Measurements from ENCODE around the gene PAX2. TPM values are rescaled to one million over a fixed set of nuclear protein-coding genes. Genes with fewer than 3 reads are reported as not detected.

PAX2 gene
- total RNA-seq, 1 donor from 2014 or later = not detected

- H3K9me3 ChIP-seq (ENCODE audit: control insufficient read depth in 3 of 3, low read length in 3 of 3) = no peaks in the 10 kb centered on the region
- H3K4me1 ChIP-seq (ENCODE audit: control insufficient read depth in 3 of 3, insufficient read depth in 3 of 3, low read length in 3 of 3) = peaks cover 9 to 25% (median 13%) of the 10 kb centered on the region in 3 donors
- peaks cover 94% of the 10 kb centered on the region in 3 donors for H3K27me3 ChIP-seq (ENCODE audit: control insufficient read depth in 3 of 3, insufficient read depth in 3 of 3, low read length in 3 of 3)
- no peak overlapping the region for H3K9ac ChIP-seq (ENCODE audit: low read depth in 1 of 3, low read length in 3 of 3)
- H3K36me3 ChIP-seq (ENCODE audit: control insufficient read depth in 3 of 3, insufficient read depth in 3 of 3, low read length in 3 of 3) = no peaks in the 10 kb centered on the region
- no peak overlapping the region for H3K27ac ChIP-seq (ENCODE audit: low read depth, low read length)
- no peak overlapping the region for H3K4me3 ChIP-seq (ENCODE audit: low read length in 3 of 3)
These were observed 13.2 kb upstream of the PAX2 start for GRCh38 chr10:100732241-100732596.

DNA sequence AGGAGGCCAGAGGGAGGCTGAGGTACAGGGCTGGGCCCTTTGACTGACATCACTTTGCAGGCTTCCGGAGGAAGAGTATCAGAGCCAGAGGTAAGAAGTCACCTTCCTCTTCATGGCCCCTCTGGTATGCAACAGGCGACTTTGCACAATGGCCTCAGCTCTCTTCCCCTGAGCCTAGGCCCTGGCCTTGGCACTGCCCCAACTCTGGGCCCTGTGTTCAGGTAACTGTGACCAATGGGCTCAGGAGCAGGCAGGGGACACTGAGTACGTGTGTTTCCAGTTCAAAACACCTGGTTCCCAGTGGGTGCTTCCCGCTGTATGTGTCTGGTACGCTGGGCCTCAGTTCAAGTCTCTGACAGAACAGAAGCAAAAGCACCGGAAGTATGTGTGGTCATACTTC, 12.1 kb upstream of the PAX2 start:
- no peak overlapping the region for H3K4me3 ChIP-seq (ENCODE audit: low read length in 3 of 3)
- no peaks in the 10 kb centered on the region for H3K36me3 ChIP-seq (ENCODE audit: control insufficient read depth in 3 of 3, insufficient read depth in 3 of 3, low read length in 3 of 3)
- no peak overlapping the region for H3K9ac ChIP-seq (ENCODE audit: low read depth in 1 of 3, low read length in 3 of 3)
- no peak overlapping the region for H3K27ac ChIP-seq (ENCODE audit: low read depth, low read length)
- H3K9me3 ChIP-seq (ENCODE audit: control insufficient read depth in 3 of 3, low read length in 3 of 3) = no peaks in the 10 kb centered on the region
- peaks cover 13 to 33% (median 18%) of the 10 kb centered on the region in 3 donors for H3K4me1 ChIP-seq (ENCODE audit: control insufficient read depth in 3 of 3, insufficient read depth in 3 of 3, low read length in 3 of 3)
- H3K27me3 ChIP-seq (ENCODE audit: control insufficient read depth in 3 of 3, insufficient read depth in 3 of 3, low read length in 3 of 3) = peaks cover 94 to 96% (median 94%) of the 10 kb centered on the region in 3 donors

GRCh38 chr10:100734295-100735086, 10.9 kb upstream of the PAX2 start:
- Histone ChIP-seq H3K4me3 (ENCODE audit: low read length in 3 of 3) (no peak overlapping the region), H3K36me3 (ENCODE audit: control insufficient read depth in 3 of 3, insufficient read depth in 3 of 3, low read length in 3 of 3) (no peaks in the 10 kb centered on the region), H3K27me3 (ENCODE audit: control insufficient read depth in 3 of 3, insufficient read depth in 3 of 3, low read length in 3 of 3) (peaks cover 95 to 98% (median 96%) of the 10 kb centered on the region in 3 donors), H3K9me3 (ENCODE audit: control insufficient read depth in 3 of 3, low read length in 3 of 3) (no peaks in the 10 kb centered on the region), H3K4me1 (ENCODE audit: control insufficient read depth in 3 of 3, insufficient read depth in 3 of 3, low read length in 3 of 3) (peaks cover 13 to 33% (median 23%) of the 10 kb centered on the region in 3 donors), H3K9ac (ENCODE audit: low read depth in 1 of 3, low read length in 3 of 3) (no peak overlapping the region), H3K27ac (ENCODE audit: low read depth, low read length) (no peak overlapping the region)

GRCh38 chr10:100735087-100735336, 10.4 kb upstream of the PAX2 start:
- H3K36me3 ChIP-seq (ENCODE audit: control insufficient read depth in 3 of 3, insufficient read depth in 3 of 3, low read length in 3 of 3) = no peaks in the 10 kb centered on the region
- no peak overlapping the region for H3K4me3 ChIP-seq (ENCODE audit: low read length in 3 of 3)
- no peaks in the 10 kb centered on the region for H3K9me3 ChIP-seq (ENCODE audit: control insufficient read depth in 3 of 3, low read length in 3 of 3)
- H3K9ac ChIP-seq (ENCODE audit: low read depth in 1 of 3, low read length in 3 of 3) = no peak overlapping the region
- peaks cover 10 to 27% (median 21%) of the 10 kb centered on the region in 3 donors for H3K4me1 ChIP-seq (ENCODE audit: control insufficient read depth in 3 of 3, insufficient read depth in 3 of 3, low read length in 3 of 3)
- H3K27ac ChIP-seq (ENCODE audit: low read depth, low read length) = no peak overlapping the region
- peaks cover 95 to 98% (median 96%) of the 10 kb centered on the region in 3 donors for H3K27me3 ChIP-seq (ENCODE audit: control insufficient read depth in 3 of 3, insufficient read depth in 3 of 3, low read length in 3 of 3)

GRCh38 chr10:100735337-100736143, 9.8 kb upstream of the PAX2 start:
- Histone ChIP-seq H3K4me1 (ENCODE audit: control insufficient read depth in 3 of 3, insufficient read depth in 3 of 3, low read length in 3 of 3) (peaks cover 9 to 22% (median 16%) of the 10 kb centered on the region in 3 donors), H3K36me3 (ENCODE audit: control insufficient read depth in 3 of 3, insufficient read depth in 3 of 3, low read length in 3 of 3) (no peaks in the 10 kb centered on the region), H3K9ac (ENCODE audit: low read depth in 1 of 3, low read length in 3 of 3) (no peak overlapping the region), H3K9me3 (ENCODE audit: control insufficient read depth in 3 of 3, low read length in 3 of 3) (no peaks in the 10 kb centered on the region), H3K27ac (ENCODE audit: low read depth, low read length) (no peak overlapping the region), H3K4me3 (ENCODE audit: low read length in 3 of 3) (no peak overlapping the region), H3K27me3 (ENCODE audit: control insufficient read depth in 3 of 3, insufficient read depth in 3 of 3, low read length in 3 of 3) (peaks cover 95 to 98% (median 96%) of the 10 kb centered on the region in 3 donors)

DNA sequence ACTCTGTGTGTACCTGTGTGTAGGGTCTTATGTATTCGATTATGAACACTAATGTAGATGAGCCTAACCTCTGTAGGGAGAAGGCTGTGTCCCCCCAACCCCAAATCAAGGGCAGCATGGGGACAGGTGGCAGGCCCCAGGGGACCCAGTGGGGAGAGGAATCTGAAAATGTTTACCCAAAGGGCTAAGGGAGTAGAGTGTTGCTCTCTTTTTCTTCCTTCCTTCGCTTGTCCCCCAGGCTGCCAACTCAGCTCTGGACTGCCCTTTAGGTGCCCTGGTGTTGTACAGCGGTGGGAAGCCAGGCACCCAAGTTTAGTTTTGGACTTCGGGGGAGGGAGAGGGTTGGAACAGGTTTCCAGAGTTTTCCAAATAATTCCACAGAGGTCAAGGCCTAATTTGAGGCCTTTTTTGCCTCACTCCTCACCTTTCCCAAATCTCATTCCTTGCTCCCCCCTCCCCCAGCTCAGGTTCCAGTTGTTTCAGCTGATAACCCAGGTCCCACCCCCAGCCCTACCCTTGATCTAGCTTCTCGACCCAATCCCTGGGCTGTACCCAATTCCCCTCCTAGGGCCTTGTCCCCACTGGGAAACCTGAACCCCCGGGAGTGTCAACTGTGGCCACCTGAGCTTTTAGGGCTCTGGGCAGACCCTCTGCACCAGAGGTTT, 9.1 kb upstream of the PAX2 start:
- Histone ChIP-seq H3K9ac (ENCODE audit: low read depth in 1 of 3, low read length in 3 of 3) (no peak overlapping the region), H3K4me3 (ENCODE audit: low read length in 3 of 3) (no peak overlapping the region), H3K27ac (ENCODE audit: low read depth, low read length) (no peak overlapping the region), H3K36me3 (ENCODE audit: control insufficient read depth in 3 of 3, insufficient read depth in 3 of 3, low read length in 3 of 3) (no peaks in the 10 kb centered on the region), H3K9me3 (ENCODE audit: control insufficient read depth in 3 of 3, low read length in 3 of 3) (no peaks in the 10 kb centered on the region), H3K27me3 (ENCODE audit: control insufficient read depth in 3 of 3, insufficient read depth in 3 of 3, low read length in 3 of 3) (peaks cover 95 to 98% (median 95%) of the 10 kb centered on the region in 3 donors), H3K4me1 (ENCODE audit: control insufficient read depth in 3 of 3, insufficient read depth in 3 of 3, low read length in 3 of 3) (peaks cover 5 to 15% (median 11%) of the 10 kb centered on the region in 3 donors)

GRCh38 chr10:100736809-100737354, 8.5 kb upstream of the PAX2 start:
- H3K27me3 ChIP-seq (ENCODE audit: control insufficient read depth in 3 of 3, insufficient read depth in 3 of 3, low read length in 3 of 3) = peaks cover 94 to 98% (median 95%) of the 10 kb centered on the region in 3 donors
- peaks cover 4 to 13% (median 11%) of the 10 kb centered on the region in 3 donors for H3K4me1 ChIP-seq (ENCODE audit: control insufficient read depth in 3 of 3, insufficient read depth in 3 of 3, low read length in 3 of 3)
- H3K36me3 ChIP-seq (ENCODE audit: control insufficient read depth in 3 of 3, insufficient read depth in 3 of 3, low read length in 3 of 3) = no peaks in the 10 kb centered on the region
- H3K27ac ChIP-seq (ENCODE audit: low read depth, low read length) = no peak overlapping the region
- no peak overlapping the region for H3K4me3 ChIP-seq (ENCODE audit: low read length in 3 of 3)
- no peaks in the 10 kb centered on the region for H3K9me3 ChIP-seq (ENCODE audit: control insufficient read depth in 3 of 3, low read length in 3 of 3)
- H3K9ac ChIP-seq (ENCODE audit: low read depth in 1 of 3, low read length in 3 of 3) = no peak overlapping the region

- no peak overlapping the region for H3K4me3 ChIP-seq (ENCODE audit: low read length in 3 of 3)
- H3K27ac ChIP-seq (ENCODE audit: low read depth, low read length) = no peak overlapping the region
- H3K4me1 ChIP-seq (ENCODE audit: control insufficient read depth in 3 of 3, insufficient read depth in 3 of 3, low read length in 3 of 3) = peaks cover 4 to 19% (median 13%) of the 10 kb centered on the region in 3 donors
- peak overlapping the region in 1 of 3 donors; percentile 8 for H3K9ac ChIP-seq (ENCODE audit: low read depth in 1 of 3, low read length in 3 of 3)
- H3K36me3 ChIP-seq (ENCODE audit: control insufficient read depth in 3 of 3, insufficient read depth in 3 of 3, low read length in 3 of 3) = no peaks in the 10 kb centered on the region
- H3K9me3 ChIP-seq (ENCODE audit: control insufficient read depth in 3 of 3, low read length in 3 of 3) = no peaks in the 10 kb centered on the region
- peaks cover 94 to 98% (median 95%) of the 10 kb centered on the region in 3 donors for H3K27me3 ChIP-seq (ENCODE audit: control insufficient read depth in 3 of 3, insufficient read depth in 3 of 3, low read length in 3 of 3)
These were observed 7.9 kb upstream of the PAX2 start for GRCh38 chr10:100737355-100738054.

GRCh38 chr10:100738055-100738827, 7.1 kb upstream of the PAX2 start:
- Histone ChIP-seq H3K27ac (ENCODE audit: low read depth, low read length) (no peak overlapping the region), H3K4me3 (ENCODE audit: low read length in 3 of 3) (no peak overlapping the region), H3K9ac (ENCODE audit: low read depth in 1 of 3, low read length in 3 of 3) (no peak overlapping the region), H3K4me1 (ENCODE audit: control insufficient read depth in 3 of 3, insufficient read depth in 3 of 3, low read length in 3 of 3) (peaks cover 4 to 19% (median 13%) of the 10 kb centered on the region in 3 donors), H3K36me3 (ENCODE audit: control insufficient read depth in 3 of 3, insufficient read depth in 3 of 3, low read length in 3 of 3) (no peaks in the 10 kb centered on the region), H3K27me3 (ENCODE audit: control insufficient read depth in 3 of 3, insufficient read depth in 3 of 3, low read length in 3 of 3) (peaks cover 93 to 97% (median 95%) of the 10 kb centered on the region in 3 donors), H3K9me3 (ENCODE audit: control insufficient read depth in 3 of 3, low read length in 3 of 3) (no peaks in the 10 kb centered on the region)
